BJ (cell line): ENCODE data around the gene WDR7. TPM values are rescaled to one million over a fixed set of nuclear protein-coding genes. Genes with fewer than 3 reads are reported as not detected.

Experiments used
- CTCF ChIA-PET: fragments of 350-600 bp; formaldehyde crosslinking; extraction: SDS; loops from one replicate; lab custom pipeline; 2021; ENCODE audit warnings: antibody characterized with exemption, inconsistent platforms; lab: Yijun Ruan, JAX
- POLR2A ChIA-PET: fragments of 300-600 bp; sonication (Branson Sonifier 250); formaldehyde crosslinking; extraction: SDS; loops from one replicate; lab custom pipeline; 2021; ENCODE audit warnings: antibody characterized with exemption; lab: Charles Lee
- DNase-seq: peaks from one replicate; pipeline ENCODE4 v3.0.0-alpha.2; 2011; ENCODE audit warnings: low read depth
- H3K27me3 ChIP-seq: 2 replicates; pipeline ENCODE4 v1.6.0; 2011; ENCODE audit warnings: low read length; ENCODE audit not compliant: control insufficient read depth, insufficient read depth
- H3K36me3 ChIP-seq: 2 replicates; pipeline ENCODE4 v1.5.1; 2011; ENCODE audit warnings: low read length; ENCODE audit not compliant: control insufficient read depth, insufficient read depth
- H3K4me3 ChIP-seq: 2 replicates; pipeline ENCODE4 v1.5.1; 2011; ENCODE audit warnings: low read depth, mild to moderate bottlenecking, control low read depth, low read length
- CTCF ChIP-seq: IDR thresholded peaks from 2 replicates; pipeline ENCODE4 v1.5.1; 2011; ENCODE audit warnings: low read depth, mild to moderate bottlenecking, control low read depth, inconsistent platforms, low read length, moderate library complexity; ENCODE audit not compliant: insufficient read depth
- polyA plus RNA-seq: library from polyadenylated mRNA; depleted of rRNA; stranded (reverse); fragments of >200 nt; gene quantifications from 2 replicates; pipeline ENCODE4 v1.2.3, GENCODE V29; 2011

The WDR7 gene
- polyA plus RNA-seq, 1 experiment, result 9.7 TPM

GRCh38 chr18:57057890-57058289 lies 406.7 kb downstream of the WDR7 start:
- TF ChIP-seq CTCF, result no peak
- DNase-seq, result no peak
- Histone ChIP-seq H3K4me3 (no peak overlapping the region), H3K36me3 (no peaks in the 10 kb centered on the region), H3K27me3 (0 out of 2 replicates have a peak, but pooled peaks cover 2% of the 10 kb centered on the region)
- ChIA-PET CTCF (no interaction called here), POLR2A (no interaction called here)

DNA sequence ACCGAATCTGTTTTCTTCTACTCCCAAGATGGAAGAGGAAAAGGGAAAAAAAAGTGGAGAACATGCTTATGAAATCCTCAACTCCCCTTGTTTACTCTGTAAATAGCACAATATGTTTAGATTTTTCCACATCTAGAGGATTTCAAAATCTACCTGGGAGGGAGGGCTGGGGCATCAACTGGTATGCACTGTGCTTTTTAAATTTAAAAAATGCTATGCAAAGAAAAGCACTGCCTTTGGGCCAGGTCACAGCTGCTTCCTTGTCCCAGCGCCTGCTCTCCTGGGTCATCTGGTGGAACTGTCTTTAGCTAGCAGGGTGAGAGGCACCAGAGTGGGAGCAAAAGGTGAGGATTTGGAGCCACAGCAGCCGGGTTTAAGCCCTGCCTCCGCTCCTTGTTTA lies 407.6 kb downstream of the WDR7 start:
- H3K27me3 ChIP-seq, result 0 out of 2 replicates have a peak, but pooled peaks cover 2% of the 10 kb centered on the region
- DNase-seq, result no peak
- CTCF ChIA-PET, result no interaction called here
- H3K36me3 ChIP-seq, result no peaks in the 10 kb centered on the region
- POLR2A ChIA-PET, result no interaction called here
- H3K4me3 ChIP-seq, result no peak overlapping the region
- no peak for TF ChIP-seq CTCF

DNA sequence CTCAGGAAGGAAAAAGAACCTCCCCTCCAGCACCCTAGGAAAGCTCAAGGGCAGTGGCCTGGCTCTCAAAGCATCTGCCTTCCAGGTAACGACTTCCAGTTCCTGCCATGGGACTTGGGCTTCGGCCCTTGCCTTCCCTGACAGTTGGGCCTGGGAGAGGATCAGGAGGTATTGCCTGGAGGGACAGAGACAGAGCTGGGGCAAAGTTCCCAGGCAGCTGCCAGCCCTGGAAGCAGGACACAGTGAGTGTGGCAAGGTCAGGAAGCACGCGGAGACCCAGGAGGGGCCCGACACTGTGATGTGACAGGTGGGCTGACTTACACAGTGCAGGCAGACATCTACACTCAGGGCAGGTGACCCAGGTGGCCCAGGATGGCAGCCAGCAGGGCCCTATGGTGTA lies 408.2 kb downstream of the WDR7 start:
- H3K27me3 ChIP-seq, result 0 out of 2 replicates have a peak, but pooled peaks cover 2% of the 10 kb centered on the region
- ChIA-PET POLR2A (no interaction called here), CTCF (no interaction called here)
- no peak for TF ChIP-seq CTCF
- no peak for DNase-seq
- H3K36me3 ChIP-seq, result no peaks in the 10 kb centered on the region
- H3K4me3 ChIP-seq, result no peak overlapping the region

- ChIA-PET POLR2A (no interaction called here), CTCF (no interaction called here)
- H3K27me3 ChIP-seq, result 0 out of 2 replicates have a peak, but pooled peaks cover 2% of the 10 kb centered on the region
- H3K36me3 ChIP-seq, result no peaks in the 10 kb centered on the region
- no peak overlapping the region for H3K4me3 ChIP-seq
- TF ChIP-seq CTCF, result no peak
- DNase-seq, result no peak
These were observed 409.7 kb downstream of the WDR7 start for GRCh38 chr18:57060814-57061213.

- H3K4me3 ChIP-seq, result no peak overlapping the region
- ChIA-PET CTCF (no interaction called here), POLR2A (no interaction called here)
- H3K36me3 ChIP-seq, result no peaks in the 10 kb centered on the region
- TF ChIP-seq CTCF, result no peak
- H3K27me3 ChIP-seq, result 0 out of 2 replicates have a peak, but pooled peaks cover 2% of the 10 kb centered on the region
- DNase-seq, result no peak
These were observed 411.0 kb downstream of the WDR7 start for GRCh38 chr18:57062178-57062577.
